HepG2 (cell line): ENCODE measurements around the gene SPATA13. TPM values are rescaled to one million over a fixed set of nuclear protein-coding genes. Genes with fewer than 3 reads are reported as not detected.

Source experiments
- CCDC6 ChIP-seq: sonication (generic); formaldehyde crosslinking; IDR thresholded peaks from 2 replicates; pipeline ENCODE4 v1.8.1; 2022; ENCODE audit warnings: mild to moderate bottlenecking, missing genetic modification reagents, moderate library complexity
- CEBPG ChIP-seq: IDR thresholded peaks from 2 replicates; pipeline ENCODE4 v1.6.1; 2016
- EHMT2 ChIP-seq: fragments of 200-600 bp; sonication (generic); IDR thresholded peaks from 2 replicates; pipeline ENCODE4 v1.7.0; 2017; ENCODE audit warnings: antibody characterized with exemption, low read depth, low read length, borderline replicate concordance
- ESRRA ChIP-seq: sonication (generic); formaldehyde crosslinking; IDR thresholded peaks from 2 replicates; pipeline ENCODE4 v1.5.1; 2020; ENCODE audit warnings: mild to moderate bottlenecking, low read depth, missing genetic modification reagents
- GABPA ChIP-seq, 2 experiments: IDR thresholded peaks; 2 replicates each; pipeline ENCODE4 v1.6.1; 2011 to 2016; ENCODE audit warnings: low read depth in 2 of 2, low read length in 1 of 2, missing biosample characterization in 1 of 2, missing genetic modification characterization in 1 of 2
- NCOA2 ChIP-seq: sonication (generic); formaldehyde crosslinking; IDR thresholded peaks from 2 replicates; pipeline ENCODE4 v1.8.0; 2022; ENCODE audit warnings: inconsistent platforms
- PAWR ChIP-seq: sonication (generic); formaldehyde crosslinking; IDR thresholded peaks from 2 replicates; pipeline ENCODE4 v1.4.0; 2020; ENCODE audit warnings: missing genetic modification reagents, mild to moderate bottlenecking, borderline replicate concordance
- POLR2G ChIP-seq: fragments of 200-400 bp; formaldehyde crosslinking; IDR thresholded peaks from 2 replicates; pipeline ENCODE4 v1.6.1; 2018; ENCODE audit warnings: mild to moderate bottlenecking, low read depth, low read length, moderate library complexity
- RBM39 ChIP-seq: fragments of 200-400 bp; formaldehyde crosslinking; IDR thresholded peaks from one replicate; pipeline ENCODE4 v1.6.1; 2018; ENCODE audit warnings: antibody characterized with exemption, mild to moderate bottlenecking, low read depth, low read length; ENCODE audit not compliant: poor library complexity, severe bottlenecking
- SALL1 ChIP-seq: sonication (generic); formaldehyde crosslinking; IDR thresholded peaks from 2 replicates; pipeline ENCODE4 v1.8.0; 2022; ENCODE audit warnings: mild to moderate bottlenecking, missing genetic modification reagents
- SP2 ChIP-seq: sonication (generic); formaldehyde crosslinking; IDR thresholded peaks from 2 replicates; pipeline ENCODE4 v1.5.1; 2020; ENCODE audit warnings: mild to moderate bottlenecking, missing genetic modification reagents
- TEF ChIP-seq: sonication (generic); formaldehyde crosslinking; IDR thresholded peaks from 2 replicates; pipeline ENCODE4 v1.5.0; 2020; ENCODE audit warnings: missing genetic modification reagents
- XRCC5 ChIP-seq: fragments of 200-400 bp; formaldehyde crosslinking; optimal IDR thresholded peaks from 2 replicates; pipeline ENCODE3; 2017; ENCODE audit warnings: mild to moderate bottlenecking, low read length
- ZBTB39 ChIP-seq: sonication (generic); formaldehyde crosslinking; IDR thresholded peaks from 2 replicates; pipeline ENCODE4 v1.5.0; 2020; ENCODE audit warnings: missing genetic modification reagents
- ZNF136 ChIP-seq: sonication (generic); formaldehyde crosslinking; IDR thresholded peaks from 2 replicates; pipeline ENCODE4 v1.8.1; 2022; ENCODE audit warnings: low read depth, mild to moderate bottlenecking, moderate library complexity, missing genetic modification reagents
- ZNF280D ChIP-seq: sonication (generic); formaldehyde crosslinking; IDR thresholded peaks from 2 replicates; pipeline ENCODE4 v1.5.1; 2020; ENCODE audit warnings: mild to moderate bottlenecking, missing genetic modification reagents
- ZNF34 ChIP-seq: sonication (generic); formaldehyde crosslinking; IDR thresholded peaks from 2 replicates; pipeline ENCODE4 v1.4.0; 2020; ENCODE audit warnings: mild to moderate bottlenecking, missing genetic modification reagents, borderline replicate concordance
- ZNF431 ChIP-seq: sonication (generic); formaldehyde crosslinking; IDR thresholded peaks from 2 replicates; pipeline ENCODE4 v1.9.0; 2022; ENCODE audit warnings: missing genetic modification reagents, low read depth, mild to moderate bottlenecking, borderline replicate concordance
- ZNF496 ChIP-seq: sonication (generic); formaldehyde crosslinking; IDR thresholded peaks from 2 replicates; pipeline ENCODE4 v1.8.1; 2023; ENCODE audit warnings: mild to moderate bottlenecking, moderate library complexity, missing genetic modification reagents; ENCODE audit not compliant: insufficient replicate concordance
- ZNF777 ChIP-seq: sonication (generic); formaldehyde crosslinking; IDR thresholded peaks from 2 replicates; pipeline ENCODE4 v1.4.0; 2020; ENCODE audit warnings: missing genetic modification reagents
- ZNF788 ChIP-seq: sonication (generic); formaldehyde crosslinking; IDR thresholded peaks from 2 replicates; pipeline ENCODE4 v1.5.0; 2020; ENCODE audit warnings: mild to moderate bottlenecking, missing genetic modification reagents, borderline replicate concordance
- polyA plus RNA-seq, 8 experiments: library from polyadenylated mRNA; depleted of rRNA in 3 of 8; stranded (reverse) in 7 of 8; unstranded in 1 of 8; fragments of >200 nt; fragmentation: Illumina TruSeq in 4 of 8; extraction: Trizol in 4 of 8; gene quantifications; 2 replicates each; pipeline versions ENCODE4 v1.2.1 to v1.2.3, GENCODE V29; 2011 to 2016; ENCODE audit warnings: low read depth in 4 of 8, missing spikeins in 1 of 8, mixed read lengths in 1 of 8; ENCODE audit not compliant: insufficient read depth in 1 of 8
- total RNA-seq, 5 experiments: library from RNA; depleted of rRNA; stranded (reverse); fragments of >200 nt; fragmentation: Illumina TruSeq; extraction: Trizol; gene quantifications; 2 replicates each; pipeline ENCODE4 v1.2.3, GENCODE V29; 2016; ENCODE audit warnings: low read depth in 1 of 5
- TF ChIP-seq, protein P1 (sequence below): sonication (generic); formaldehyde crosslinking; IDR thresholded peaks from 2 replicates; pipeline ENCODE4 v1.4.0; 2020; ENCODE audit warnings: missing genetic modification reagents, borderline replicate concordance

SPATA13 gene
- total and polyA plus RNA-seq, 2 of the 13 experiments (the other 11 are each of a cell fraction or from before 2014, with no cell fraction given): 11.3 to 14.2 TPM

- TF ChIP-seq, protein P1, sequence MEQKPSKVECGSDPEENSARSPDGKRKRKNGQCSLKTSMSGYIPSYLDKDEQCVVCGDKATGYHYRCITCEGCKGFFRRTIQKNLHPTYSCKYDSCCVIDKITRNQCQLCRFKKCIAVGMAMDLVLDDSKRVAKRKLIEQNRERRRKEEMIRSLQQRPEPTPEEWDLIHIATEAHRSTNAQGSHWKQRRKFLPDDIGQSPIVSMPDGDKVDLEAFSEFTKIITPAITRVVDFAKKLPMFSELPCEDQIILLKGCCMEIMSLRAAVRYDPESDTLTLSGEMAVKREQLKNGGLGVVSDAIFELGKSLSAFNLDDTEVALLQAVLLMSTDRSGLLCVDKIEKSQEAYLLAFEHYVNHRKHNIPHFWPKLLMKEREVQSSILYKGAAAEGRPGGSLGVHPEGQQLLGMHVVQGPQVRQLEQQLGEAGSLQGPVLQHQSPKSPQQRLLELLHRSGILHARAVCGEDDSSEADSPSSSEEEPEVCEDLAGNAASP (CRISPR knock-in tag): no peak
- TF ChIP-seq EHMT2 (no peak), ZNF777 (CRISPR knock-in tag) (no peak), SALL1 (CRISPR knock-in tag) (no peak; the same call in 1 of the 2 replicates), ZNF34 (no peak), PAWR (CRISPR knock-in tag) (no peak), ZBTB39 (CRISPR knock-in tag) (no peak), ZNF136 (CRISPR knock-in tag) (no peak), CEBPG (CRISPR knock-in tag) (0 out of 2 replicates have a peak, but pooled peaks have one; percentile 2), XRCC5 (no peak), ZNF431 (no peak), ZNF280D (CRISPR knock-in tag) (peak; percentile 72; the same call in 1 of the 2 replicates), CCDC6 (CRISPR knock-in tag) (no peak), RBM39 (no peak), ZNF496 (no peak), GABPA (IDR thresholded peaks at IDR 0.05; ENCODE audit: low read depth, low read length) (no peak), GABPA (CRISPR knock-in tag; IDR thresholded peaks at IDR 0.05; ENCODE audit: low read depth) (peak; percentile 72), NCOA2 (CRISPR knock-in tag) (peak; percentile 15; the same call in 1 of the 2 replicates), ZNF788 (CRISPR knock-in tag) (0 out of 2 replicates have a peak, but pooled peaks have one; percentile 19), POLR2G (0 out of 2 replicates have a peak, but pooled peaks have one; percentile 10), SP2 (CRISPR knock-in tag) (no peak), TEF (no peak), ESRRA (CRISPR knock-in tag) (no peak)
Measured at GRCh38 chr13:24181991-24182702, 21.6 kb downstream of the SPATA13 start (continued).
